Neural cell (in vitro differentiated cells): ENCODE measurements around the gene GPX6. TPM values are rescaled to one million over a fixed set of nuclear protein-coding genes. Genes with fewer than 3 reads are reported as not detected.

Source experiments
- H2AFZ ChIP-seq: fragments of 200-600, 300-800 bp; sonication (generic), shearing (Covaris generic); 2 replicates; pipeline ENCODE4 v1.6.0; 2014; ENCODE audit warnings: low read depth, mild to moderate bottlenecking, antibody characterized with exemption, low read length, moderate library complexity
- H3F3A ChIP-seq: fragments of 200-600 bp; shearing (Covaris generic); 2 replicates; pipeline ENCODE4 v1.6.1; 2016; ENCODE audit warnings: mild to moderate bottlenecking, moderate library complexity, mixed read lengths, antibody characterized with exemption, low read length; ENCODE audit not compliant: insufficient read depth, poor library complexity, severe bottlenecking
- H3K27ac ChIP-seq: fragments of 200-600, 300-800 bp; sonication (generic), shearing (Covaris generic); 2 replicates; pipeline ENCODE4 v1.5.1; 2014; ENCODE audit warnings: mild to moderate bottlenecking, low read length, moderate library complexity
- H3K27me3 ChIP-seq: fragments of 300-800, 200-600 bp; sonication (generic), shearing (Covaris generic); 2 replicates; pipeline ENCODE4 v1.6.0; 2014; ENCODE audit warnings: mild to moderate bottlenecking, low read depth, low read length, moderate library complexity; ENCODE audit not compliant: insufficient read depth
- H3K36me3 ChIP-seq: fragments of 300-800, 200-600 bp; sonication (generic), shearing (Covaris generic); 2 replicates; pipeline ENCODE4 v1.5.1; 2014; ENCODE audit warnings: mild to moderate bottlenecking, antibody characterized with exemption, low read length, moderate library complexity; ENCODE audit not compliant: insufficient read depth
- H3K4me2 ChIP-seq: fragments of 300-800, 200-600 bp; sonication (generic), shearing (Covaris generic); 2 replicates; pipeline ENCODE4 v1.6.0; 2014; ENCODE audit warnings: mild to moderate bottlenecking, low read length
- H3K4me3 ChIP-seq: fragments of 300-800, 200-600 bp; sonication (generic), shearing (Covaris generic); 2 replicates; pipeline ENCODE4 v1.5.1; 2014; ENCODE audit warnings: mild to moderate bottlenecking, low read length, moderate library complexity
- H3K79me2 ChIP-seq: fragments of 200-600 bp; shearing (Covaris generic); replicated peaks from 2 replicates; pipeline ENCODE4 v1.6.0; 2014; ENCODE audit warnings: mild to moderate bottlenecking, low read length, moderate library complexity; ENCODE audit not compliant: insufficient read depth
- H3K9ac ChIP-seq: fragments of 300-800, 200-600 bp; sonication (generic), shearing (Covaris generic); 2 replicates; pipeline ENCODE4 v1.6.1; 2016; ENCODE audit warnings: mild to moderate bottlenecking, low read length, mixed read lengths
- H3K9me2 ChIP-seq: fragments of 200-600 bp; shearing (Covaris generic); 2 replicates; pipeline ENCODE4 v1.6.1; 2016; ENCODE audit warnings: mild to moderate bottlenecking, low read length, mixed read lengths; ENCODE audit not compliant: insufficient read depth
- H3K9me3 ChIP-seq: fragments of 200-600, 300-800 bp; sonication (generic), shearing (Covaris generic); 2 replicates; pipeline ENCODE4 v1.6.1; 2016; ENCODE audit warnings: mild to moderate bottlenecking, mixed run types, low read length, moderate library complexity, mixed read lengths
- H4K20me1 ChIP-seq: fragments of 200-600 bp; shearing (Covaris generic); 2 replicates; pipeline ENCODE4 v1.6.1; 2016; ENCODE audit warnings: mild to moderate bottlenecking, mixed run types; ENCODE audit not compliant: insufficient read depth
- CTCF ChIP-seq: fragments of 450-650 bp; IDR thresholded peaks from 2 replicates; pipeline ENCODE4 v1.5.1; 2014; ENCODE audit warnings: antibody characterized with exemption, mild to moderate bottlenecking, moderate library complexity; ENCODE audit not compliant: poor library complexity, severe bottlenecking
- EP300 ChIP-seq: fragments of 450-650 bp; conservative IDR thresholded peaks from 2 replicates; pipeline ENCODE4 v1.6.1; 2014; ENCODE audit warnings: antibody characterized with exemption, mild to moderate bottlenecking, moderate library complexity; ENCODE audit not compliant: poor library complexity, severe bottlenecking
- EZH2 ChIP-seq: fragments of 200-600, 300-800 bp; shearing (Covaris generic), sonication (generic); IDR thresholded peaks from 2 replicates; pipeline ENCODE4 v1.6.1; 2014; ENCODE audit warnings: antibody characterized with exemption, low read length, borderline replicate concordance, mild to moderate bottlenecking; ENCODE audit not compliant: insufficient read depth, poor library complexity, severe bottlenecking
- MXI1 ChIP-seq: fragments of 450-650 bp; conservative IDR thresholded peaks from 2 replicates; pipeline ENCODE4 v1.6.1; 2014; ENCODE audit warnings: antibody characterized with exemption, mild to moderate bottlenecking; ENCODE audit not compliant: poor library complexity, severe bottlenecking
- POLR2AphosphoS5 ChIP-seq: IDR thresholded peaks from 2 replicates; pipeline ENCODE4 v1.6.1; 2012
- RAD21 ChIP-seq: fragments of 450-650 bp; conservative IDR thresholded peaks from 2 replicates; pipeline ENCODE4 v1.6.1; 2014; ENCODE audit warnings: antibody characterized with exemption, mild to moderate bottlenecking, moderate library complexity
- REST ChIP-seq: IDR thresholded peaks from 2 replicates; pipeline ENCODE4 v1.6.1; 2012; ENCODE audit warnings: borderline replicate concordance
- SMC3 ChIP-seq: fragments of 450-650 bp; conservative IDR thresholded peaks from 2 replicates; pipeline ENCODE4 v1.6.1; 2014; ENCODE audit warnings: antibody characterized with exemption, mild to moderate bottlenecking, moderate library complexity; ENCODE audit not compliant: poor library complexity
- TAF1 ChIP-seq: IDR thresholded peaks from 2 replicates; pipeline ENCODE4 v1.6.1; 2012; ENCODE audit warnings: low read depth
- polyA plus RNA-seq: library from polyadenylated mRNA; depleted of rRNA; stranded (reverse); fragments of >200 nt; gene quantifications from 2 replicates; pipeline ENCODE4 v1.2.3, GENCODE V29; 2014

GPX6 gene
- polyA plus RNA-seq, 1 donor from 2014 or later, result not detected

- Histone ChIP-seq H3K4me3 (no peak overlapping the region), H3K27ac (no peak overlapping the region), H3K36me3 (no peaks in the 10 kb centered on the region), H3K9me3 (no peaks in the 10 kb centered on the region), H3K9me2 (no peaks in the 10 kb centered on the region), H3K79me2 (no peaks in the 10 kb centered on the region), H3K4me2 (no peak overlapping the region), H3K27me3 (no peaks in the 10 kb centered on the region), H3F3A (no peaks in the 10 kb centered on the region), H4K20me1 (no peaks in the 10 kb centered on the region), H3K9ac (no peak overlapping the region), H2AFZ (no peak overlapping the region)
- TF ChIP-seq EP300 (no peak), REST (no peak), TAF1 (no peak), CTCF (no peak), SMC3 (no peak), MXI1 (no peak), RAD21 (no peak), POLR2AphosphoS5 (no peak), EZH2 (no peak)
Measured at GRCh38 chr6:28530777-28531176, 15.2 kb upstream of the GPX6 start.

DNA sequence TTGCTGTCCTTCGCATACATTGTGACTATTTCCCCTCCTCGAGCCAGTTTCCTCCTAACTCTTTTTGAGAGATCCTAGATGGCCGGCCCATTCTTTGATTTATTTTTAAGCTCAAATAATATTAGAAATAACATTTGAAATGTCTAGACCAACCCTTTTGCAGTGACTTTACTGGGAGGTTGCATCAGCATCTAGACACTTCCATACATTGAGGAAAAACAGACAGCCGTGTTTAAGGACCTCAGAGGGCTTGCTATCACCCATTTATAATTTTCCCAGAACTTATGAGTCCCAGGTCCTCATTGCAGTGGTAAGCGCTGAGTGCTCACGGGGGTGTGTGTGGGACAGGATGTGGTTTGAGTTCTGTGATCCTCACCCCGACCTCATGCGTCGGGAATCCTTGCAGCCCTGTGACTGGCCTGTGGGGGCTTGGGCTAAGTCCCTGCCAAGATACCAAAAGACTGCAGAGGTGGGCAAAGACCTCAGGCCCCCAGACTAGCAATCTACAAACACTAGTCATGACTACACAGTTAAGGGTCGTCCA, 10.0 kb upstream of the GPX6 start, which contains the start of gene GPX5:
GPX5 (plus strand) TSS at position 386 of the 544 bp plus-strand sequence; CDS start at position 519, 133 bp downstream.
- no peaks in the 10 kb centered on the region for H4K20me1 ChIP-seq
- H3K27me3 ChIP-seq, result no peaks in the 10 kb centered on the region
- H3K36me3 ChIP-seq, result no peaks in the 10 kb centered on the region
- H3F3A ChIP-seq, result no peaks in the 10 kb centered on the region
- H3K9ac ChIP-seq, result no peak within 1 kb of the TSS
- no peaks in the 10 kb centered on the region for H3K9me2 ChIP-seq
- no peak within 1 kb of the TSS for H3K27ac ChIP-seq
- TF ChIP-seq SMC3 (no peak), RAD21 (no peak), TAF1 (no peak), EP300 (no peak), POLR2AphosphoS5 (no peak), REST (no peak), EZH2 (no peak), MXI1 (no peak), CTCF (no peak)
- H2AFZ ChIP-seq, result no peak within 1 kb of the TSS
- no peaks in the 10 kb centered on the region for H3K9me3 ChIP-seq
- H3K4me2 ChIP-seq, result no peak within 1 kb of the TSS
- no peak within 1 kb of the TSS for H3K4me3 ChIP-seq
- no peaks in the 10 kb centered on the region for H3K79me2 ChIP-seq
